B cell (primary cell): Measurements from ENCODE around the gene ZNF804A.

Experiments used
- EZH2 ChIP-seq: IDR thresholded peaks from 2 replicates; pipeline ENCODE4 v1.6.1; 2012; ENCODE audit warnings: borderline replicate concordance, low read depth, mild to moderate bottlenecking, moderate library complexity, low read length; ENCODE audit not compliant: insufficient read depth, poor library complexity, severe bottlenecking
- TF ChIP-seq, protein P1 (sequence below): fragments of 200-600 bp; IDR thresholded peaks from one replicate; pipeline ENCODE4 v1.8.0; 2022; ENCODE audit warnings: antibody characterized with exemption, mild to moderate bottlenecking

GRCh38 chr2:184556639-184557038, 41.7 kb upstream of the ZNF804A start:
- TF ChIP-seq, protein P1, sequence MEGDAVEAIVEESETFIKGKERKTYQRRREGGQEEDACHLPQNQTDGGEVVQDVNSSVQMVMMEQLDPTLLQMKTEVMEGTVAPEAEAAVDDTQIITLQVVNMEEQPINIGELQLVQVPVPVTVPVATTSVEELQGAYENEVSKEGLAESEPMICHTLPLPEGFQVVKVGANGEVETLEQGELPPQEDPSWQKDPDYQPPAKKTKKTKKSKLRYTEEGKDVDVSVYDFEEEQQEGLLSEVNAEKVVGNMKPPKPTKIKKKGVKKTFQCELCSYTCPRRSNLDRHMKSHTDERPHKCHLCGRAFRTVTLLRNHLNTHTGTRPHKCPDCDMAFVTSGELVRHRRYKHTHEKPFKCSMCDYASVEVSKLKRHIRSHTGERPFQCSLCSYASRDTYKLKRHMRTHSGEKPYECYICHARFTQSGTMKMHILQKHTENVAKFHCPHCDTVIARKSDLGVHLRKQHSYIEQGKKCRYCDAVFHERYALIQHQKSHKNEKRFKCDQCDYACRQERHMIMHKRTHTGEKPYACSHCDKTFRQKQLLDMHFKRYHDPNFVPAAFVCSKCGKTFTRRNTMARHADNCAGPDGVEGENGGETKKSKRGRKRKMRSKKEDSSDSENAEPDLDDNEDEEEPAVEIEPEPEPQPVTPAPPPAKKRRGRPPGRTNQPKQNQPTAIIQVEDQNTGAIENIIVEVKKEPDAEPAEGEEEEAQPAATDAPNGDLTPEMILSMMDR: no peak
- no peak for TF ChIP-seq EZH2
